Measurements from ENCODE around the gene HELB. TPM values are rescaled to one million over a fixed set of nuclear protein-coding genes. Genes with fewer than 3 reads are reported as not detected.

HELB gene
- total and polyA plus RNA-seq, 5 experiments from 2014 or later, result 22.0 to 32.0 (median 28.7) TPM

DNA sequence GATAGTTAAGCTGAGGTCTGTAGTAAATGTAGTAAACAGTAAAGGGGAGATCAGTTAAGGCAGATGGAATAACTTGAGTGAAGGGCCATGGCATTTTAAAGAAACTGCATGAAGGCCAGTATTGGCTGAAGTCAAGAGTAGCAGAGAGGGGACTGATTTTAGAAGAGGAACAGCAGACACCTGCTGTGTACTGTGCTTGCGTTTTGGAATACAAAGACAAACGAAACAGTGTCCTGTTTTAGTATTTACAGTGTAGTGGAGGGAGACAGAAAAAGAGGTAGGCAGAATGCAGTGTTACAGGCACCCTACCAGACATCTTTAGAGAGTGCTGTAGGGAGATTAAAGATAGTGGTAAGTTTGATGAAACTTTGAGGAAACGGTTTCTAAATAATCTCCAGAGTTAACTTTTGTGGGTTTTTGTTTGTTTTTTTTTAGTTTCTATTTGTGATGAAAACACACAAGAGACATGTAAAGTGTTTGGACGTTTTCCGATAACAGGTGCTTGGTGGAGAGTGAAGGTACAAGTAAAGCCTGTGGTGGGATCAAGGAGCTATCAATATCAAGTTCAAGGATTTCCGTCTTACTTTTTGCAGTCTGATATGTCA is 2.1 kb downstream of the HELB start:
- peaks cover 9 to 46% (median 36%) of the 10 kb centered on the region in 3 donors for H3K36me3 Mint-ChIP-seq
- POLR2A ChIA-PET, result interaction anchor here (0.8 to 5.3 kb wide), 4 partner anchors 15 to 135 kb away, joined by 3 to 60 read pairs (median 17); partner anchors contain the start of gene TMBIM4
- peak in 3 of 10 donors; percentile 28 to 38 (median 33) for DNase-seq

DNA sequence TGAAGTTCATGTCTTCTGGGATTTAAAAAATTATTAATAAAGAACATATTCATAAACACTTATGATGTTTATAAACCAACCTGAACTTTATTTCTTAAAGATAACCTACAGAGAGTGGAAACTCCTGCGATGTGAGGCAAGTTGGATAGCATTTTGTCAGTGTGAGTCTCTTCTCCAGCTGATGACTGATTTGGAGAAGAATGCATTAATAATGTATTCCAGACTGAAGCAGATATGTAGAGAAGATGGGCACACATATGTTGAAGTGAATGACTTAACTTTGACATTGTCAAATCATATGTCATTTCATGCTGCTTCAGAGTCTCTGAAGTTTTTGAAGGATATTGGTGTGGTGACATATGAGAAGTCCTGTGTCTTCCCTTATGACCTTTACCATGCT is 7.3 kb downstream of the HELB start:
- Mint-ChIP-seq H3K27ac (peak overlapping the region in 5 of 10 donors; percentile 25 to 80 (median 54)), H3K27me3 (no peaks in the 10 kb centered on the region), H3K4me1 (peaks cover 38 to 91% (median 85%) of the 10 kb centered on the region in 4 donors), H3K4me3 (peak overlapping the region in 6 of 10 donors; percentile 57 to 76 (median 64)), H3K9me3 (no peaks in the 10 kb centered on the region), H3K36me3 (peaks cover 8 to 90% (median 65%) of the 10 kb centered on the region in 3 donors)
- POLR2A ChIA-PET, result no interaction called here
- no peak for DNase-seq
- ATAC-seq, result no peak

More for the DNA sequence above, 2.1 kb downstream of the HELB start:
- no peaks in the 10 kb centered on the region for H3K9me3 Mint-ChIP-seq
- peaks cover 29 to 74% (median 61%) of the 10 kb centered on the region in 4 donors for H3K4me1 Mint-ChIP-seq
- H3K27ac Mint-ChIP-seq, result peak overlapping the region; percentile 87 to 100 (median 98)
- H3K27me3 Mint-ChIP-seq, result no peaks in the 10 kb centered on the region
- peak; percentile 22 to 38 for ATAC-seq
- H3K4me3 Mint-ChIP-seq, result peak overlapping the region; percentile 76 to 100 (median 97)

DNA sequence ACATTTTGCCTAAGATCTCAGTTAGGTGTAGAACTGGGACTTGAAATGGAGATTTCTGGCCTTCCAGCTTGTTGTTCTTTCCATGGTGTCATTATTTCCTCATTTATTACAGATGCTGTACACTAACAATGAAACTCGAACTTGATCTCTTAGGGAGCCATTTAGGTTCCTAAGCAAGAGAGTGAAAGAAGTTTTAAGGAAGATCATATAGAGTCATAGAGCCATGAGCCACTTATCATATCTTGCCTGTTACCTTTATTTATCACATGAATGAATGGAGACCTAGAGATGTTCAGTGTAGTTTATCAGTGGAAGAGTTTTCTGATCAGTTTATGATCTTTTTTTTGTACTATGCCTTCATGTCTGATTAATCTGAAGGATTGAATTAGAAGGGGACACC is 9.9 kb downstream of the HELB start:
- ATAC-seq (no peak), DNase-seq (no peak)
- peak overlapping the region in 9 of 10 donors; percentile 1 to 54 (median 21) for H3K27ac Mint-ChIP-seq
- H3K4me1 Mint-ChIP-seq, result peaks cover 35 to 78% (median 71%) of the 10 kb centered on the region in 4 donors
- H3K9me3 Mint-ChIP-seq, result no peaks in the 10 kb centered on the region
- H3K27me3 Mint-ChIP-seq, result no peaks in the 10 kb centered on the region
- H3K4me3 Mint-ChIP-seq, result peak overlapping the region; percentile 40 to 78 (median 67)
- POLR2A ChIA-PET, result interaction anchor here (1.2 to 3.5 kb wide), 2 partner anchors 10 to 23 kb away, joined by 3 to 11 read pairs; partner anchors contain the start of gene HELB
- H3K36me3 Mint-ChIP-seq, result peaks cover 8 to 90% (median 50%) of the 10 kb centered on the region in 3 donors

DNA sequence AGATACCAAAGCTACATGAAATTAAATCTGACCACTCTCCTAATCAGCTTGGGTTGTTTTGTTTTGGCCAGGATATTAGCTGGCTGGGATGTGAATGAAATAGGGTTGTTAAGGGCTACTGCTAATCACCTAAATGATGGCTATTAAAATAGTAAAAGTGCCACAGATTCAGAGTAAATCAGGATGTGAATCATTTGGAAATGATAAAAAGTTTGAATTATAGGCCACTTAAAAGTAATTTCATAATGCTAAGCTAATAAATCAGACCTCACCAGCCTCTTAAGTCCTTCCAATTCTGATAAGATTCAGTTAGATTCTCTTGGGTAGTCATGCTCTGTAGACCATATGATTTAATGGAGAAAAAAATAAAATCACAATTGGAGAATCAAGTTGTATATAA is 12.0 kb downstream of the HELB start:
- POLR2A ChIA-PET, result interaction anchor here (0.7 to 1.1 kb wide), 2 partner anchors 16 to 44 kb away, joined by 3 read pairs; no protein-coding TSS in a partner anchor
- H3K36me3 Mint-ChIP-seq, result peaks cover 8 to 93% (median 45%) of the 10 kb centered on the region in 3 donors
- ATAC-seq (no peak), DNase-seq (no peak)
- no peaks in the 10 kb centered on the region for H3K9me3 Mint-ChIP-seq
- H3K4me1 Mint-ChIP-seq, result peaks cover 29 to 81% (median 68%) of the 10 kb centered on the region in 4 donors
- H3K27ac Mint-ChIP-seq, result peak overlapping the region in 3 of 10 donors; percentile 27 to 44 (median 37)
- no peaks in the 10 kb centered on the region for H3K27me3 Mint-ChIP-seq
- peak overlapping the region in 9 of 10 donors; percentile 10 to 77 (median 59) for H3K4me3 Mint-ChIP-seq

DNA sequence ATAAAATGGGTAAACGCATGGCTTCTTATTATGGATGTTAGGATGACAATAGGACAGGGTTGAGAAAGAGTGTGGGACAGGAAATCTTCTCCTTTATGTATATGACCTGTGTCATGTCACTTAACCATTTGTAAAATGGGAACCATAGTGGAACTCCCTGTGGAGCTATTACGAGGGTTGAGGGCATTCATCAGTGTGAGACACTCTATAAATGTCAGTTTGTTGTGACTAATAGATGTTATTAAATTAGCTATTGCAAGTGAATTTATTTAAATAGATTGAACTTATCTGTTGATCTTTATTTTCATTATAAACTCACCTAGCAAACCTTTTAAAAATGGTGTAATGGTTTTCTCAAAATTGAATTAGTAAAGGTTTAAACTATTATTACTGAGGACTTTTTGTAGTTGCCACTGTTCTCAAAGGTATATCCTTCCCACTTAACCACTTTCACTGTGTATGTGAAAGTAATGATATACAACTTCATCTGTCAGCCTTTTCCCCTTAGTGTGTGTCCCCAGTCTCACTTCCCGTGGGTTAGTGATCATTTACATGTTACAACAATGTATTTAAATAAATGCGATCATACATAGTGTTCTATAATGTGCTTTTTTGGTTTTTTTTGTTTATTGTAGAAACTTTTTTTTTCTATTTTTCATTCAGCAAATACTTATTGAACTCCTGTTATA is 17.1 kb downstream of the HELB start:
- H3K4me1 Mint-ChIP-seq, result peaks cover 14 to 53% (median 46%) of the 10 kb centered on the region in 4 donors
- H3K4me3 Mint-ChIP-seq, result no peak overlapping the region
- ATAC-seq, result no peak

DNA sequence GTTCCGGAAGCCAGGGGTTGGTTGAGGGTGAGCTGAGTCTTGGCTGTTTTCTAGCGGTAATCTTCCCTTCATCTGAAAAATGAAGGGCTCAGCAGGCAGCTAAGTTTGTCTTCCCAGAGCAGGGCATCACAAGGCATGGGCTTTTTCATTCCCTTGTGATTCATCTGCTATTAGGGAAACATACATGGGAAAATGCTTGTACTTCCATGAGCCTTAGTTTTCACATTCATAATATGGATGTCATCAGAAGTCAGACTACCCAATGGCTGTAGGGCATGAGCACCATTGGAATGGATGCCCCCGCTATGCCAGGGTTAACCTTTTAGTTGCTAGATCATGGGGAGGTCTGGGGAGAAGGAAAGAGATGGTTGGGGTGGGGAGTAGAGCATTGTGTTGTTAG is 18.7 kb downstream of the HELB start:
- ATAC-seq (no peak), DNase-seq (no peak)
- peak overlapping the region; percentile 13 to 82 (median 52) for H3K27ac Mint-ChIP-seq
- no peaks in the 10 kb centered on the region for H3K27me3 Mint-ChIP-seq
- peaks cover 13 to 54% (median 47%) of the 10 kb centered on the region in 4 donors for H3K4me1 Mint-ChIP-seq
- POLR2A ChIA-PET, result interaction anchor here (0.8 kb wide), 1 partner anchor 19 kb away, joined by 3 read pairs; the partner anchor contains the start of gene HELB
- H3K36me3 Mint-ChIP-seq, result peaks cover 9 to 92% (median 48%) of the 10 kb centered on the region in 3 donors
- no peak overlapping the region for H3K4me3 Mint-ChIP-seq
- no peaks in the 10 kb centered on the region for H3K9me3 Mint-ChIP-seq

More for the DNA sequence above, 17.1 kb downstream of the HELB start:
- peaks cover 0 to 92% (median 38%) of the 10 kb centered on the region in 3 donors for H3K36me3 Mint-ChIP-seq
- no peaks in the 10 kb centered on the region for H3K27me3 Mint-ChIP-seq
- H3K27ac Mint-ChIP-seq, result peak overlapping the region in 4 of 10 donors; percentile 18 to 43 (median 32)
- DNase-seq, result no peak
- H3K9me3 Mint-ChIP-seq, result no peaks in the 10 kb centered on the region
- POLR2A ChIA-PET, result no interaction called here

DNA sequence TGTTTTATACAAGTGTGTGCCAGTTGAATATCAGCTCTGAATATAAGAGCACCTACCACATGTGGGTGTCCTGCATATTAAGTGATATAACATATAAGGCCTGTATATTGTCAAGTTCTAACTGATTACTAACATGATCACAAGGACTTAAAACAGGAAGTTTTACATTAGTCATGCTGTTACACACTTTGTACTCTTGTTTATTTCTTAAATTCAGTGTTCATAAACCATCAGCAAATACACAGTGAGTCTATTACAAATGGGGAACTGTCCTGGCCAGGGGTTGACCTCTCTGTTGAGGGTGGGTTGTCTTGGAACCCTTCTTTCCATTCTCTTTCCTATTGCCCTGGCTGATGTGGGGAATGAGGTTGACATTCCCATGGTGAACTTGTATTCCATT is 19.1 kb downstream of the HELB start:
- ATAC-seq (no peak), DNase-seq (no peak)
- peaks cover 9 to 92% (median 49%) of the 10 kb centered on the region in 3 donors for H3K36me3 Mint-ChIP-seq
- no peaks in the 10 kb centered on the region for H3K27me3 Mint-ChIP-seq
- H3K4me3 Mint-ChIP-seq, result no peak overlapping the region
- H3K4me1 Mint-ChIP-seq, result peaks cover 13 to 53% (median 44%) of the 10 kb centered on the region in 4 donors
- POLR2A ChIA-PET, result no interaction called here
- no peaks in the 10 kb centered on the region for H3K9me3 Mint-ChIP-seq
- H3K27ac Mint-ChIP-seq, result peak overlapping the region in 8 of 10 donors; percentile 13 to 82 (median 59)

DNA sequence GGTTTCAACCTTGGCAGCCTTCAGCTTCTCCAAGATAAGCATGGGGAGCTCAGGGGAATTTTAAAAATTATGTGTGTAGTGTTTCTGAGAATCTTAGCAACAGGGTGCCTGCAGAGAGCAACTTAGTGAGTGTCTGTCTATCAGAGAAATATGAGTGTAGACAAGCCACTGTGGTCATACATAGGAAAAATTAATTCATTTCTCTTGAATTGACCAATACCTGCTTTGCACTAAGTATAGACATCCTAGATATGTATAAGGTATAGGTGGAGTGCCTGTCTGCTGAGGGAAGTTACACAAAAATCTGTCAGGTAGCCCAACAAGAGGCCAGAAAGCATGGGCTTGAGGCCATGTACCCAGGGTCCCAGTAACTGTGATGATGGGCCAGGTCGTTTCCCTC is 20.7 kb downstream of the HELB start:
- ATAC-seq (no peak), DNase-seq (no peak)
- H3K27ac Mint-ChIP-seq, result peak overlapping the region in 6 of 10 donors; percentile 2 to 63 (median 40)
- H3K9me3 Mint-ChIP-seq, result no peaks in the 10 kb centered on the region
- POLR2A ChIA-PET, result no interaction called here
- no peak overlapping the region for H3K4me3 Mint-ChIP-seq
- H3K36me3 Mint-ChIP-seq, result peaks cover 17 to 94% (median 50%) of the 10 kb centered on the region in 3 donors
- no peaks in the 10 kb centered on the region for H3K27me3 Mint-ChIP-seq
- peaks cover 10 to 55% (median 41%) of the 10 kb centered on the region in 4 donors for H3K4me1 Mint-ChIP-seq

DNA sequence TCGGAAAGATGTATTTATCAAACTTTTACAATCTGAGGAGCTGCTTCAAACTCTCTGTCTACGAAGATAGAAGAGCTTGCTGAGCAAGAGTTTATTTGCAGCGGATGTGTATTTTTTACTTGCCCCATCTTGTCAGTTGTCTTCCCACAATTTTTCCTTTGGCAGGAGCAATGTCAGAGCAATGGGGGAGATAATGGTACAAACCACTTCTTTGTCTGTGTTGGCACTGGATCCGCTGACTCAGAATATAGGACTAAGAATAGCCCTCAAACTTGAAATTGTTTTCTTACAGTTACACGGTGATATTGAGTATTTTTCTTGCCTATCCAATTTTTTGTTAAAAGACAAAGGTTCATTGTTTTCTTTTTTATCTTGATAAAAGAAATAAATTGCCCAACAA is 27.6 kb downstream of the HELB start:
- Mint-ChIP-seq H3K27ac (peak overlapping the region in 1 of 10 donors; percentile 9), H3K4me1 (peaks cover 10 to 36% (median 26%) of the 10 kb centered on the region in 4 donors), H3K9me3 (no peaks in the 10 kb centered on the region), H3K36me3 (peaks cover 20 to 77% (median 39%) of the 10 kb centered on the region in 3 donors), H3K4me3 (no peak overlapping the region), H3K27me3 (no peaks in the 10 kb centered on the region)
- ATAC-seq (no peak), DNase-seq (no peak)
- POLR2A ChIA-PET, result no interaction called here

DNA sequence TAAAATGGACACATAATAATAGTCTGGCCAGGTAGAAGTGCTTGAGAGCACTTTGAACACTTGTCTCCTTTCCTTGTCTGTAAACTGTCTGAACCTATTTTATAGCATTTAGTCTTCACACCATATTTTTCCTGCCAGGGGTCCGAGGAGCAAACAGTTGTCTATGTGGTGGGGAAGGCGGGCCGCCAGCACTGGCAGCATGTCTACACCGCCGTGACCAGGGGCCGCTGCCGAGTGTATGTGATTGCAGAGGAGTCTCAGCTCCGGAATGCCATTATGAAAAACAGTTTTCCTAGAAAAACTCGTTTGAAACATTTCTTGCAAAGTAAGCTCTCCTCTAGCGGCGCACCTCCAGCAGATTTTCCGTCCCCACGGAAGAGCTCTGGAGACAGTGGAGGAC is 28.7 kb downstream of the HELB start:
- POLR2A ChIA-PET, result no interaction called here
- peaks cover 8 to 32% (median 21%) of the 10 kb centered on the region in 4 donors for H3K4me1 Mint-ChIP-seq
- H3K27me3 Mint-ChIP-seq, result no peaks in the 10 kb centered on the region
- peak overlapping the region in 1 of 10 donors; percentile 3 for H3K27ac Mint-ChIP-seq
- no peak for DNase-seq
- peaks cover 14 to 66% (median 31%) of the 10 kb centered on the region in 3 donors for H3K36me3 Mint-ChIP-seq
- H3K4me3 Mint-ChIP-seq, result no peak overlapping the region
- ATAC-seq, result no peak
- H3K9me3 Mint-ChIP-seq, result no peaks in the 10 kb centered on the region

DNA sequence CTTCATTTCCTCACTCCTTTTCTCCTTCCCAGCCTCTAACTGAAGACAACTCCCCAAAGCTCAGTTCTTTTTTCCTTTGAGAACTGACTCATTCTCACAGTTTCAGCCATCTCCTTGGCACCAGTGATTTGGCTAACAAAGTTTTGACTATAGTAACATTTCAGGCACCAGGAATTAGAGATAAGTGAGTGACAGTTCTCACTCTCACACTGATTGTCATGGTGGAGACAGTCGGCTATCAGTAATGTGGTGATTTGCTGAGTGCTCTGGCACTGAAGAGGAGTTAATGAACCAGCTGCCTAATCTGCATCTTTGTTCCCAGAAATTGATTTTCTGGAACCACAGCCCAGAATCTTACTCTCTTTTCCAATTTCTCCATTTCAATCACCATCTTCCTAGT is 29.5 kb downstream of the HELB start:
- Mint-ChIP-seq H3K36me3 (peaks cover 14 to 59% (median 27%) of the 10 kb centered on the region in 3 donors), H3K4me1 (peaks cover 8 to 32% (median 20%) of the 10 kb centered on the region in 4 donors)

DNA sequence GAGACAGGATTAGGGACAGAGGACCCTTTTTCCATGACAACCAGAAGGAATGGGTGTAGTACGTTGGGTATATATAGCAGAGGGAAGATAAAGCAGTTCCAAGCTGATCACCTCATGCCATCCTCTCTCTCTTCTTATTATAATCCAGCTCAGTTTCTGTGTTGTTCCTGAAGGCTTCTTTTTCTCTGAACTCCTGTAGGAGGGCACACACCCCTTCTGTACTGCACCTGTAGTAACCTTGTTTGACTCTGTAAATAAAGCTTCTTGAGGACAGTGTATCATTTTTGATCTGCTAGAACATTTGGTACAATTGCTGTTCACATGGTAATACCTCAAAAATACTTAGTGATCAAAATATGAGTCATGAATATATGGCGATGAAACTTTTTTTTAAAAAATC is 33.5 kb downstream of the HELB start:
- peaks cover 5 to 23% (median 13%) of the 10 kb centered on the region in 4 donors for H3K4me1 Mint-ChIP-seq
- peaks cover 0 to 16% (median 8%) of the 10 kb centered on the region in 9 donors for H3K9me3 Mint-ChIP-seq
- DNase-seq (no peak), ATAC-seq (no peak)
- H3K27me3 Mint-ChIP-seq, result no peaks in the 10 kb centered on the region
- no peak overlapping the region for H3K27ac Mint-ChIP-seq
- POLR2A ChIA-PET, result no interaction called here
- H3K4me3 Mint-ChIP-seq, result no peak overlapping the region
- peaks cover 28 to 44% (median 32%) of the 10 kb centered on the region in 3 donors for H3K36me3 Mint-ChIP-seq

More for the DNA sequence above, 29.5 kb downstream of the HELB start:
- H3K27ac Mint-ChIP-seq, result peak overlapping the region in 5 of 10 donors; percentile 8 to 77 (median 27)
- no peaks in the 10 kb centered on the region for H3K9me3 Mint-ChIP-seq
- ATAC-seq, result no peak
- no peak for DNase-seq
- no peak overlapping the region for H3K4me3 Mint-ChIP-seq
- H3K27me3 Mint-ChIP-seq, result no peaks in the 10 kb centered on the region
- POLR2A ChIA-PET, result no interaction called here

All from naive thymus-derived CD8-positive, alpha-beta T cell (primary cell).